H54 (cell line): ENCODE measurements around the gene RAMP1.

Experiments
- DNase-seq: peaks from one replicate; pipeline ENCODE4 v3.0.0; 2011; ENCODE audit warnings: low spot score, mixed read lengths; ENCODE audit not compliant: insufficient read length
- FAIRE-seq: peaks from 3 replicates; lab custom pipeline; 2011; peaks lifted over from hg19 to GRCh38; lab: Jason Lieb, UNC
- POLR2A ChIP-seq: IDR thresholded peaks from 2 replicates; pipeline ENCODE4 v1.6.1; 2011; ENCODE audit warnings: low read depth, mild to moderate bottlenecking, low read length

Gene RAMP1

GRCh38 chr2:237876951-237877491 is 17.6 kb downstream of the RAMP1 start:
- no peak for TF ChIP-seq POLR2A
- FAIRE-seq (no peak), DNase-seq (no peak)

GRCh38 chr2:237877576-237878307 is 18.3 kb downstream of the RAMP1 start:
- TF ChIP-seq POLR2A = no peak
- DNase-seq (no peak), FAIRE-seq (no peak)

DNA sequence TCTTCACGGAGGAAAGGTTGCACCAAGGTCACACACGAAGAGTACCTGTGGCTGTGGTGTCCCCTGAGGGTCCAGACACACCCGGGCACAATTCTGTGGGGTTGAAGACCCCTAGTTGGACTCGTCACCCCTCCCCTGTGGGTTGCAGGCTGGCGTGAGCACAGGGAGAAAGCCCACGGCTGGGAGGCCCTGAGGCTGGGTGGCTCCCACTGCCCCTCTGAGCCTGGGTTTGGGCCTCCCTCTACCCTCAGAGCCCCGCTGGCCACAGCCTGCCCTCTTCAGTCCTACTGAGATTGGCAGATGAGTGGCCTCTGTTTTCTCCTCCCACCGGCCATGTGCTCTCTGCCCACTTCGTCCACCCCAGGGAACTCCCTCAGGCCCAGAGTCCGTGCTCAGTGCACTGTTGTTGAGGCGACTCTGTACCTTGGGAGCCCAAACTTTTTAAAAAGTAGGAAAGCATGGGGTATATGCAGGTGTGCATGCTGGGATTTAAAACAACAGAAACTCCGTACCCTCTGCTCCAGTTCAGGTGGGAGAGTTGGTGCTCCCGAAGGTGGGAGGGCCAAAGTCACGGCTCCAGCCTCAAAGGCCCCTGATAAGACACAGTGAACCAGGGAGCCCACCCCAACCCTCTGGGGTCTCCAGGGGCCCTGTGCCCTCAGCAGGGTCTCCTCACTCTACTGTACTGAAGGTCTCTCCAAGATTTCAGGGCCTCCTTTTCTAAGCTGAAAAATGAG is 19.1 kb downstream of the RAMP1 start:
- DNase-seq = no peak
- no peak for FAIRE-seq

GRCh38 chr2:237879058-237879430 is 19.6 kb downstream of the RAMP1 start:
- FAIRE-seq = no peak
- no peak for TF ChIP-seq POLR2A

More for the DNA sequence above, 19.1 kb downstream of the RAMP1 start:
- no peak for TF ChIP-seq POLR2A

GRCh38 chr2:237879991-237880560 is 20.7 kb downstream of the RAMP1 start:
- no peak for TF ChIP-seq POLR2A
- no peak for FAIRE-seq

More at GRCh38 chr2:237879058-237879430, 19.6 kb downstream of the RAMP1 start:
- DNase-seq = no peak

GRCh38 chr2:237882510-237883481 is 23.4 kb downstream of the RAMP1 start:
- FAIRE-seq (no peak), DNase-seq (no peak)
- no peak for TF ChIP-seq POLR2A

More at GRCh38 chr2:237879991-237880560, 20.7 kb downstream of the RAMP1 start:
- no peak for DNase-seq

- TF ChIP-seq POLR2A = no peak
- DNase-seq (no peak), FAIRE-seq (no peak)
These were observed 24.6 kb downstream of the RAMP1 start for GRCh38 chr2:237883951-237884446.

DNA sequence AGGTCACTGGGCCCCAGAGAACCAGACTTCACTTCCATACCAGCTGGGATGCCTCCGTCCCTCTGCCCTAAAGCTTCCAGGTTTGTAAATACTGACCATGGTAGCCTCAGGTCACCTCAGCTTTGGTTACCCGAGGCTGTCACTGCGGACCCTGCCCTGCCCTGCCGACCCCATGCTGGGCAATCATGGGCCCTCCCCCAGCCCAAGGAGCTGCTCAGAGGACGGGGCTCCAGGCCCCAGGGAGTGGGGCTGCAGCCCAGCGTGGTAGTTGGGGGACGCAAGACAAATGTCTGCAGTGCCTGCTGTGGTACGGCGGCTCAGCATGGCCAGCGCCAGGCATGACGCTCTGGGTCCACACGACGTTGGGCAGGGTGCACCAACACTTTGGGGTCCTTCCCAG is 25.3 kb downstream of the RAMP1 start:
- DNase-seq (no peak), FAIRE-seq (no peak)
- no peak for TF ChIP-seq POLR2A

DNA sequence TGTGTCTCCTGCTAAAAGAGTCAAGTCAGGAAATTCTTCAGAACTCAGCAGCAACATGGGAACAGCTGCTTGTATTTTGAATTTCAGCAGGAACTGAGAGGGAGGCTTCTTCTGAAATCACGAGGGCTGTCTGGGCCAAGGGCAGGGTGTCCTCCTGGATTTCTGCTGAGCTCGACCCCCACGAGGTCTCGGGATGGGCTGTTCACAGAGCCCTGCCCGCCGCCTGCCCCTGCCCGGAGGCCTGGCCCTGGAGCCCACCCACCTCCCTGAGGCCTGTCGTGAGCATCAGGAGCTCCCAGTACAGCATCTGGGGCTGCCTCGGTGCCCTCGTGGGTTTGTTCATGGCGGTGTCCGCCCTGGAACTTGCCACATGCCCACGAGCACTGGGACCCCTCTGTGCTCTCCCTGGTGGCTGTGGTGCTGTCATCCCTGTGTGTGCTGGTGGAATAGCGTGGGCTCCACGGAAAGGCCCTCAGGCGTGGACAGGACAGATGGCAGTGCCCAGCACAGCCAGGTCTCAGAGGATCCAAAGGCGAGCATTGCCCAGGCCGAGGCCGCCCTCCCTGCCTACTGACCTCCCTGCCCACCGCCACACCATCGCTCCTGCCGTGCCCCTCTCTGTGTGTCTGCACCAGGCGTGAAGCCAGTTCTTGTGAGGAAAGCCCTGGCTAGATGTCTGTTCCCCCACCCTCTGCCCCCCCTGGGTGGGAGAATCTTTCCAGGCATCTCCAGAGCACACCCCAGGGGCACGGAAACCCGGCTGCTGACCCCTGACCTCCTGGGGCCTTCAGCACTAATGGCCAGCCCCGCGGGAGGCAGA is 25.9 kb downstream of the RAMP1 start:
- TF ChIP-seq POLR2A = no peak
- DNase-seq (no peak), FAIRE-seq (no peak)

DNA sequence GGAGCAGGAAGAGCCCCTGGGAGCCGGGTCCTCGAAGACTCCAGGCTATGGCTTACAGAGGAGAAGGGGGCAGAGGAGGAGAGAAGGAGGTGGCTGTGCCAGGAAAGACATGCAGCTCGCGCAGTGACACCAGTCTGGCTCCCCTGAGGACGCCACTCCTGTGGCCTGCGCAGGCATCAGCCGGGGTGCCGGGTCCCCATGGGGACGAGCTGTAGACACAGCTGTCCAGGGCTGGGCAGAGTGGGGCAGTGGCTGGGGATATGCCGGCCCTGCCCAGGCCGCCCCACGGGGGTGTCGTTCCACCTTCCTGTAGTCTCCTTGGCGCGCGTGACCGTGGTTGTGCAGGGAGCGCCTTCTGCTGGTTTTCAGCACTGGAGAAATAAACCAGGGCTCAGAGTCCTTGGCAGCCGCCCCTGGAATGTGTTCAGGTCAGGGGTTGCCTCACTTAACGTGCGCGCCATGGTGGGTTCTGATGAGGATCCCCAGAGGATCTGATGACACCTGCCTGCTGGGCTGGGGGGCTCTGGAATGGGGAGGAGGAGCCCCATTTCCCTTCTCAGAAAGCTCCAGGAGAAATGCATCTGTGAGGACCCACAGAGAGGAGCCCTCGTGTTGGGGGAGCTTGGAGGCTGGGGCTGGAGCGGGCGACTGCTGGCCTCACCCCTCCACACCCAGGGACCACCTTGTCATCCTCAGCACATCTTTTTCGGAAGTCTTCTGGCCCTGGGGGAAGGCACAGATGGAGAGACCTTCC is 26.7 kb downstream of the RAMP1 start:
- no peak for FAIRE-seq
- TF ChIP-seq POLR2A = no peak

GRCh38 chr2:237886685-237887481 is 27.5 kb downstream of the RAMP1 start:
- FAIRE-seq = no peak
- no peak for TF ChIP-seq POLR2A
- no peak for DNase-seq

More for the DNA sequence above, 26.7 kb downstream of the RAMP1 start:
- no peak for DNase-seq
